LoVo (cell line): ENCODE results near the gene MALSU1.

Experiments used
- DNase-seq: peaks from one replicate; pipeline ENCODE4 v3.0.0-alpha.2; 2016; ENCODE audit warnings: low spot score

The MALSU1 gene

GRCh38 chr7:23335136-23335535, 36.0 kb downstream of the MALSU1 start:
- no peak for DNase-seq

GRCh38 chr7:23335621-23336020, 36.5 kb downstream of the MALSU1 start:
- no peak for DNase-seq

- DNase-seq: no peak
These were observed 36.9 kb downstream of the MALSU1 start for GRCh38 chr7:23336086-23336485.

- DNase-seq: no peak
These were observed 37.7 kb downstream of the MALSU1 start for GRCh38 chr7:23336799-23337283.

GRCh38 chr7:23337374-23337773, 38.2 kb downstream of the MALSU1 start:
- no peak for DNase-seq

- DNase-seq: no peak
These were observed 39.3 kb downstream of the MALSU1 start for GRCh38 chr7:23338439-23338838.

- no peak for DNase-seq
These were observed 39.7 kb downstream of the MALSU1 start for GRCh38 chr7:23338863-23339262.

- no peak for DNase-seq
These were observed 42.9 kb downstream of the MALSU1 start for GRCh38 chr7:23341846-23342598.

GRCh38 chr7:23343102-23343501, 44.0 kb downstream of the MALSU1 start:
- DNase-seq: no peak

- no peak for DNase-seq
These were observed 44.8 kb downstream of the MALSU1 start for GRCh38 chr7:23343806-23344475.

GRCh38 chr7:23345601-23346000, 46.5 kb downstream of the MALSU1 start:
- no peak for DNase-seq

GRCh38 chr7:23346316-23346715, 47.2 kb downstream of the MALSU1 start:
- DNase-seq: no peak

- no peak for DNase-seq
These were observed 48.0 kb downstream of the MALSU1 start for GRCh38 chr7:23347033-23347681.

- no peak for DNase-seq
These were observed 48.6 kb downstream of the MALSU1 start for GRCh38 chr7:23347682-23348180.

GRCh38 chr7:23349484-23350157, 50.5 kb downstream of the MALSU1 start:
- no peak for DNase-seq

GRCh38 chr7:23350466-23350865, 51.3 kb downstream of the MALSU1 start:
- DNase-seq: no peak

GRCh38 chr7:23353172-23353571, 54.0 kb downstream of the MALSU1 start:
- DNase-seq: no peak

- DNase-seq: no peak
These were observed 57.0 kb downstream of the MALSU1 start for GRCh38 chr7:23356168-23356567.

- no peak for DNase-seq
These were observed 57.6 kb downstream of the MALSU1 start for GRCh38 chr7:23356726-23357125.

GRCh38 chr7:23357190-23358093, 58.3 kb downstream of the MALSU1 start:
- no peak for DNase-seq

GRCh38 chr7:23358152-23358674, 59.1 kb downstream of the MALSU1 start:
- DNase-seq: no peak
